Suprapubic skin (tissue), 4 donors: ENCODE data around the gene SGF29.

Experiments used
- EP300 ChIP-seq: sonication (generic); formaldehyde crosslinking; IDR thresholded peaks from one replicate; pipeline ENCODE4 v1.6.1; 2017; ENCODE audit warnings: antibody characterized with exemption
- POLR2A ChIP-seq, 2 donors: fragments of 450-650 bp; IDR thresholded peaks; one replicate each; pipeline ENCODE4 v1.6.1; 2017; ENCODE audit warnings: antibody characterized with exemption in 2 of 2, mild to moderate bottlenecking in 2 of 2, moderate library complexity in 2 of 2
- POLR2AphosphoS5 ChIP-seq, 3 donors: sonication (generic); formaldehyde crosslinking; IDR thresholded peaks; one replicate each; pipeline ENCODE4 v1.6.1; 2017; ENCODE audit warnings: antibody characterized with exemption in 3 of 3
- TF ChIP-seq, protein P1 (sequence below), 2 donors: fragments of 200-600 bp in 1 of 2; fragments of 450-650 bp in 1 of 2; sonication (generic) in 1 of 2; IDR thresholded peaks; one replicate each; pipeline ENCODE4 v1.5.1; 2016 to 2019; ENCODE audit warnings: antibody characterized with exemption in 2 of 2, mild to moderate bottlenecking in 1 of 2, moderate library complexity in 1 of 2

DNA sequence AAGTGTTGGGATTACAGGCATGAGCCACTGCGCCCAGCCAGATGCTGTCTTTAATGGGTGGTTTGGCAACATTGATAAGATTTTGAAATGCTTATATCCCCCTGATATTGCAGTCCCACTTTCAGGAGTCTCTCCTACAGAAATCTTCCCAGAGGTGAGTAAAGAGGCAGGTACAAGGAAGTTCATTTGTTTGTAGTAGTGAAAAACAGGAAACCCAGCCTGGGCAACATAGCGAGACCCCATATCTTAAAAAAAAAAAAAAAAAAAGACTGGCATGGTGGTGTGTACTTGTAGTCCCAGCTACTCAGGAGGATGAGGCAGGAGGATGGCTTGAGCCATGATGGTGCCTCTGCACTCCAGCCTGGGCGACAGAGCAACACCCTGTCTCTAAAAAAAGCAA is 8.7 kb upstream of the SGF29 start:
- TF ChIP-seq, protein P1, sequence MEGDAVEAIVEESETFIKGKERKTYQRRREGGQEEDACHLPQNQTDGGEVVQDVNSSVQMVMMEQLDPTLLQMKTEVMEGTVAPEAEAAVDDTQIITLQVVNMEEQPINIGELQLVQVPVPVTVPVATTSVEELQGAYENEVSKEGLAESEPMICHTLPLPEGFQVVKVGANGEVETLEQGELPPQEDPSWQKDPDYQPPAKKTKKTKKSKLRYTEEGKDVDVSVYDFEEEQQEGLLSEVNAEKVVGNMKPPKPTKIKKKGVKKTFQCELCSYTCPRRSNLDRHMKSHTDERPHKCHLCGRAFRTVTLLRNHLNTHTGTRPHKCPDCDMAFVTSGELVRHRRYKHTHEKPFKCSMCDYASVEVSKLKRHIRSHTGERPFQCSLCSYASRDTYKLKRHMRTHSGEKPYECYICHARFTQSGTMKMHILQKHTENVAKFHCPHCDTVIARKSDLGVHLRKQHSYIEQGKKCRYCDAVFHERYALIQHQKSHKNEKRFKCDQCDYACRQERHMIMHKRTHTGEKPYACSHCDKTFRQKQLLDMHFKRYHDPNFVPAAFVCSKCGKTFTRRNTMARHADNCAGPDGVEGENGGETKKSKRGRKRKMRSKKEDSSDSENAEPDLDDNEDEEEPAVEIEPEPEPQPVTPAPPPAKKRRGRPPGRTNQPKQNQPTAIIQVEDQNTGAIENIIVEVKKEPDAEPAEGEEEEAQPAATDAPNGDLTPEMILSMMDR (IDR thresholded peaks at IDR 0.05), result no peak
- TF ChIP-seq POLR2A (IDR thresholded peaks at IDR 0.05), result no peak
- TF ChIP-seq EP300, result no peak
- TF ChIP-seq POLR2AphosphoS5 (IDR thresholded peaks at IDR 0.05), result no peak
